Left cardiac atrium (tissue), 4 donors: ENCODE data around the gene CDK6. TPM values are rescaled to one million over a fixed set of nuclear protein-coding genes. Genes with fewer than 3 reads are reported as not detected.
A peak's percentile ranks its signal among the peaks of the same experiment; 100 is the strongest.
"Not testable (repeated sequence)": the region's sequence is repeated elsewhere in the genome, so short reads cannot be mapped to it uniquely, and the experiment has no call there.

Experiments
- ATAC-seq, 2 donors: fragments of 200-7000 bp; cut with Tn5 transposase; one replicate each; pipeline ENCODE4 v1.9.1; 2020; ENCODE audit warnings: mild to moderate bottlenecking in 2 of 2, moderate library complexity in 2 of 2
- DNase-seq: peaks from one replicate; pipeline ENCODE4 v3.0.0-alpha.2; 2020
- intact Hi-C, 2 donors: fragments of 100-400 bp; cut with DNase I; formaldehyde crosslinking; loops; one replicate each; pipeline versions ENCODE4 v1.14.1 to v1.15.1; 2022 to 2023
- total RNA-seq, 2 donors: library from RNA; stranded (reverse); fragmentation: NEBNext Ultra II Directional; extraction: Animal tissue kit (Norgen Biotek cat#: 25700); gene quantifications; one replicate each; pipeline ENCODE4 v1.2.1, GENCODE V29; 2021
- donor health status: DM: no; HTN: yes; CAD: no.
- donor health status: DM: no; HTN: yes; CAD: no; lungs with severe emphysema.
- donor health status: DM: yes; HTN: yes; CAD: no.
- donor health status: Dilated cardiomyopathy.

CDK6 gene
- total RNA-seq, 2 donors from 2014 or later = 12.9 to 13.9 TPM

- intact Hi-C loops = no loop called here
- DNase-seq (no peak), ATAC-seq (no peak)
These were observed 58.4 kb downstream of the CDK6 start for GRCh38 chr7:92777993-92778392.

GRCh38 chr7:92773808-92774207 lies 62.6 kb downstream of the CDK6 start:
- intact Hi-C loops = no loop called here
- ATAC-seq (no peak), DNase-seq (no peak)

- intact Hi-C loops = no loop called here
- DNase-seq (no peak), ATAC-seq (no peak)
These were observed 66.5 kb downstream of the CDK6 start for GRCh38 chr7:92769844-92770243.

- intact Hi-C loops = no loop called here
- no peak for ATAC-seq
- no peak for DNase-seq
These were observed 67.0 kb downstream of the CDK6 start for GRCh38 chr7:92769394-92769699.

- intact Hi-C loops = no loop called here
- DNase-seq (no peak), ATAC-seq (no peak)
These were observed 67.6 kb downstream of the CDK6 start for GRCh38 chr7:92768501-92769393.

GRCh38 chr7:92767437-92767836 lies 68.9 kb downstream of the CDK6 start:
- DNase-seq (no peak), ATAC-seq (peak in 1 of 2 donors; percentile 41)
- intact Hi-C loops = no loop called here

- peak; percentile 79 to 86 for ATAC-seq
- no peak for DNase-seq
- intact Hi-C loops = no loop called here
These were observed 69.8 kb downstream of the CDK6 start for GRCh38 chr7:92766461-92767003.

GRCh38 chr7:92765725-92766124 lies 70.6 kb downstream of the CDK6 start:
- ATAC-seq = peak in 1 of 2 donors; percentile 87
- no peak for DNase-seq
- intact Hi-C loops = no loop called here

- intact Hi-C loops = no loop called here
- DNase-seq = no peak
- ATAC-seq = no peak
These were observed 72.5 kb downstream of the CDK6 start for GRCh38 chr7:92763636-92764423.

- DNase-seq = no peak
- intact Hi-C loops = no loop called here
- no peak for ATAC-seq
These were observed 73.5 kb downstream of the CDK6 start for GRCh38 chr7:92762851-92763250.

- no peak for DNase-seq
- intact Hi-C loops = no loop called here
- ATAC-seq = no peak
These were observed 74.8 kb downstream of the CDK6 start for GRCh38 chr7:92761391-92762097.

- ATAC-seq = no peak
- intact Hi-C loops = no loop called here
- no peak for DNase-seq
These were observed 77.5 kb downstream of the CDK6 start for GRCh38 chr7:92758796-92759431.

GRCh38 chr7:92757311-92757910 lies 79.0 kb downstream of the CDK6 start:
- DNase-seq, ATAC-seq, intact Hi-C loops: not testable (repeated sequence)

- intact Hi-C loops = no loop called here
- ATAC-seq (no peak), DNase-seq (no peak)
These were observed 80.7 kb downstream of the CDK6 start for GRCh38 chr7:92755680-92756079.

- intact Hi-C loops = no loop called here
- DNase-seq (no peak), ATAC-seq (no peak)
These were observed 81.3 kb downstream of the CDK6 start for GRCh38 chr7:92754919-92755581.

GRCh38 chr7:92753614-92754013 lies 82.8 kb downstream of the CDK6 start:
- no peak for DNase-seq
- intact Hi-C loops = no loop called here
- ATAC-seq = no peak

GRCh38 chr7:92751902-92752901 lies 84.2 kb downstream of the CDK6 start:
- ATAC-seq (peak in 1 of 2 donors; percentile 74), DNase-seq (no peak)
- intact Hi-C loops = no loop called here
